GM12892 (cell line): Measurements from ENCODE around the gene RNASE12. TPM values are rescaled to one million over a fixed set of nuclear protein-coding genes. Genes with fewer than 3 reads are reported as not detected.

Experiments
- DNase-seq: peaks from one replicate; pipeline ENCODE4 v3.0.0; 2011; ENCODE audit not compliant: insufficient read length
- FAIRE-seq: peaks from 2 replicates; lab custom pipeline; 2011; peaks lifted over from hg19 to GRCh38; lab: Jason Lieb, UNC
- POLR2A ChIP-seq: IDR thresholded peaks from 2 replicates; pipeline ENCODE4 v1.6.1; 2011; ENCODE audit warnings: low read depth, low read length, control low read depth
- POLR2AphosphoS5 ChIP-seq: IDR thresholded peaks from 2 replicates; pipeline ENCODE4 v1.6.1; 2011; ENCODE audit warnings: low read depth, low read length, control low read depth
- TAF1 ChIP-seq: IDR thresholded peaks from 2 replicates; pipeline ENCODE4 v1.6.1; 2011; ENCODE audit warnings: low read depth, mild to moderate bottlenecking, control low read depth, low read length, borderline replicate concordance
- polyA plus RNA-seq: library from polyadenylated mRNA; unstranded; fragments of >200 nt; gene quantifications from one replicate; pipeline ENCODE4 v1.2.1, GENCODE V29; 2012; ENCODE audit warnings: missing spikeins, inconsistent platforms; ENCODE audit not compliant: missing spikeins

The RNASE12 gene
- not detected for polyA plus RNA-seq

- DNase-seq (no peak), FAIRE-seq (no peak)
- no peak for TF ChIP-seq POLR2AphosphoS5
- no peak for TF ChIP-seq TAF1
- TF ChIP-seq POLR2A, result no peak
These were observed at the start of gene RNASE12 for GRCh38 chr14:20591235-20591634. Gene RNASE12 (minus strand): TSS chr14:20591376. CDS start chr14:20590723, 653 bp downstream.

- peak; percentile 14 for FAIRE-seq
- TF ChIP-seq POLR2AphosphoS5, result no peak
- TF ChIP-seq POLR2A, result no peak
- TF ChIP-seq TAF1, result no peak
- DNase-seq, result no peak
These were observed 41.9 kb upstream of the RNASE12 start for GRCh38 chr14:20632831-20633691.

GRCh38 chr14:20632448-20632830, 41.3 kb upstream of the RNASE12 start:
- DNase-seq (no peak), FAIRE-seq (no peak)
- TF ChIP-seq POLR2A (no peak), POLR2AphosphoS5 (no peak), TAF1 (no peak)

GRCh38 chr14:20631880-20632389, 40.8 kb upstream of the RNASE12 start:
- no peak for FAIRE-seq
- no peak for TF ChIP-seq POLR2A
- TF ChIP-seq TAF1, result no peak
- TF ChIP-seq POLR2AphosphoS5, result no peak
- DNase-seq, result no peak

- FAIRE-seq (peak; percentile 64), DNase-seq (no peak)
- no peak for TF ChIP-seq TAF1
- no peak for TF ChIP-seq POLR2AphosphoS5
- no peak for TF ChIP-seq POLR2A
These were observed 40.1 kb upstream of the RNASE12 start for GRCh38 chr14:20631023-20631879.

- no peak for DNase-seq
- TF ChIP-seq POLR2AphosphoS5 (no peak), POLR2A (no peak), TAF1 (no peak)
- peak; percentile 72 for FAIRE-seq
These were observed 39.3 kb upstream of the RNASE12 start for GRCh38 chr14:20630340-20631022.

GRCh38 chr14:20628063-20628854, 37.1 kb upstream of the RNASE12 start:
- TF ChIP-seq POLR2AphosphoS5, result no peak
- no peak for TF ChIP-seq POLR2A
- TF ChIP-seq TAF1, result no peak
- no peak for FAIRE-seq
- no peak for DNase-seq

- FAIRE-seq, result no peak
- TF ChIP-seq TAF1 (no peak), POLR2AphosphoS5 (no peak), POLR2A (no peak)
- no peak for DNase-seq
These were observed 36.3 kb upstream of the RNASE12 start for GRCh38 chr14:20627346-20628027.

GRCh38 chr14:20626274-20626673, 35.1 kb upstream of the RNASE12 start:
- TF ChIP-seq TAF1, result no peak
- TF ChIP-seq POLR2AphosphoS5, result no peak
- no peak for TF ChIP-seq POLR2A
- FAIRE-seq, result no peak
- no peak for DNase-seq
